Pulmonary artery endothelial cell (primary cell): ENCODE measurements around the gene BRD3. TPM values are rescaled to one million over a fixed set of nuclear protein-coding genes. Genes with fewer than 3 reads are reported as not detected.

Experiments used
- DNase-seq: peaks from one replicate; pipeline ENCODE4 v3.0.0-alpha.2; 2011; ENCODE audit warnings: low read depth, low spot score
- total RNA-seq: library from RNA; depleted of rRNA; stranded (reverse); fragments of >200 nt; gene quantifications from 2 replicates; pipeline ENCODE4 v1.2.3, GENCODE V29; 2014

BRD3 gene
- total RNA-seq, 1 donor from 2014 or later = 10.0 TPM

- DNase-seq = no peak
Observed at GRCh38 chr9:134066913-134067851, 644 bp downstream of the BRD3 start.

DNA sequence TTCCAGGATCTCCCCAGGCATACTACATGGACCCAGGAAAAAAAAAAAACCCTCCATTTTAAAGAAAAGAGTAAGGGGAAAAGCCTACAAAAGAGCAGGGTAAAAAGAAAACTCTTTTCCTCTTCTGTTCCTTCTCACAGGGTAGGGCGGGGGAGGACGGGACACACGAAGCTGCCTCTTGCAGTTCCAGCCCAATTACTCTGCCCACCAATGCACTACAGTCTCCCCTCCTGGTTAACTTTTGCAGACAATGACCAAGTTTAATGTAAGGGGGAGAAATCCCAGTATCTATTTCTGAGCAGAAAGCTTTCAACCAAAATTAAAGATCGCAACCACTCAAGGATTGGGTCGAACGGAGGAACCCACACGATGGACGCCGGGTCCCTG lies 1.3 kb downstream of the BRD3 start:
- no peak for DNase-seq

DNA sequence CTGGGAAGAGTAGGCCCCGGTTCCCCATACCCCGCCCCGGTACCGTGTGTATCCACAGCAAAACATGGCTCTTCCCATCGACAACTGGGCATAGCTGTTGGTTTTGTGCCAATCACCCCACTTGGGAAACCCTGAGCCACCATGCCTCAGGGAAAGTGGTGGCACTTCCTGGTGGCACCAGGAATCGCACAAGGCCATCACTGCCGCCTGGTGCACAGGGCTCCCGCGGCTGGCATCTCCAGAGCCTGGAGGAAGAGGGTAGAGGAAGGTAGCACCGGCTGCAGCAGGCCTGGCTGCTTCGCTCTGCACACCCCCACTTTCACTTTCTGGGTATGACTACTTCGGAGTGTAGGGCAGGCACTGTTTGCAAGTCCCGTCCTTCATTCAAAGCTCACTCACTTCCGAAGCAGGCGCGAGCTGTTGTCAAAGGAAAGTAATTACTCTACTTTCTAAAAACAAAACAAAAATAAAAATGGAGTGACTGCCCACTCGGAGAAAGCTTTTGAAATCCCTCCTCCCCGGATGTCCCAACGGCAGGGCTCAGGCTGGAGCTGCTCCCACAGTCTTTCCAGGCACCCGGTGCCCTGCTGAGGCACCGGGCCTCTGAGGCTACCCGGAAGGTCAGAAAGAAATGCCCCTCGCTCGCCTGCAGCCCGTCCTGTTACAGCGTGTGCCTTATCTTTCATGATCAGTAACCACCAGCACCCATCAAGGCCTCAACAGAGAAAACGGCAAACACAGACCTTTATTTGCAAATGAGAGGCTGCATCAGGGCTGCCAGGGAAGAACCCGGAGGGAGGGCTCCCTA lies 2.0 kb downstream of the BRD3 start:
- DNase-seq = no peak

- no peak for DNase-seq
Observed at GRCh38 chr9:134064711-134065110, 3.1 kb downstream of the BRD3 start.

- no peak for DNase-seq
Observed at GRCh38 chr9:134063571-134064450, 4.0 kb downstream of the BRD3 start.

GRCh38 chr9:134063088-134063570 lies 4.7 kb downstream of the BRD3 start:
- no peak for DNase-seq

GRCh38 chr9:134062461-134063087 lies 5.3 kb downstream of the BRD3 start:
- no peak for DNase-seq

DNA sequence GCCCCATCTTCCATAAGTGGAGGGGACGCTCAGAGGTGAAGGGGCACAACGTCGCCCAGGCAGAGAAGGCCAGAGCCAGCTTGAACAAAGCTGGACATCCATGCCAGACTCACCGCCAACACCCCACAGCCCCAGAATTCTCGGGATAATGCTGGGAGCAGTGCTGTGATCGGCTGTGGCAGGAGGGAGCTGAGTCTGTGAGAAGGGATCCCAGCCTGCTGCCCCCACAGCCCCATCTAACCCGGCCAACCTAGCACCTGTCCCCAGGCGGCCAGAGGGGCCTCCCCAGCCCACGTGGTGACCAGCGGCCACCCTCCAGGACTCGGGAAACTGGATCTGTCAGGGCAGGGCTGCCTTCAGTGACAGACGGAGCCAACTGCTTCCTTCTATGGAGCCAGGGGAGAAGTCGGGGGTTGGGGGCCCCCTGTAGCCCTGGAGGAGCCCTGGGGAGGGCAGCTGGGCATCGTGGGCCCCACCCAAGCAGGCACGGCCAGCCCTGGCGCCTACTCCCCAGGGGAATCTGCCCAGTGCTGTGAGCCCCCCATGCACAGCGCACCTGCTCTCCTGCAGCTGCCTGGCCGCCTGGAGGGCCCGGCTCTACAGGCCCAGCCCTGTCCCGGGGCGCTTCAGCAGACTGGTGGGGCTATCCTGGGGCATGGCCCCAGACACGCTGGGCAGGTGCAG lies 6.0 kb downstream of the BRD3 start:
- no peak for DNase-seq

DNA sequence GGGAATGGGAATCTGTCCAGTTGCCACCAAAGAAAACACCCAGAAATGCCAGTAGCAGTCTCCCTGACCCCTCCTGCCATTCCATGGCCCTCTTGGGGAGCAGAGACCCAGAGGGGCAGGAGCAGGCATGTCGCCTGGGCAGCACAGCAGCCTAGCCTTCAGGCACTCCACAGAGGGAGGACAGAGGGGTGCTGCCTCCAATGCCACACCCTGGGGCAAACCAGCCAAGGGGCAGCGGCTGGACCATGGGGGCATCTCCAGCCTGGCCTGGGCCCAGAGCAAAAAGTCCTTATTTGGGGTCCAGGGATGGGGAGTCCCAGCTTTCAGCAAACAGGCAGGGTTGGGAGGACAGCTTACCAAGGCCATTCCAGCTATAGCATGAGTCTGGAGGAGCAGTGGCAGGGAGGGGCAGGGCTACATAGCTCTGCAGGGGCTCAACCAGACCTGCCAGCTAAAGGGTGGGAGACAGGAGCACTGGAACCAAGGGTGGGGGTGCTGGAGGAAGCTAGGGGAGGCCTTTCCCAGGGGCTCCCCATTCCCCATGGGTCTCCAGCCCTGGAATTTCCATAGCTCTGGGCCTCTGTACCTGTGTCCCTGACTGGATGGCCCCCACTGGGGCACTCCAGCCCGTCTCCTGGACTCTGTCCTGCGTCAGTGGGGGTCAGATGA lies 6.7 kb downstream of the BRD3 start:
- no peak for DNase-seq

GRCh38 chr9:134060546-134060945 lies 7.3 kb downstream of the BRD3 start:
- DNase-seq = no peak

DNA sequence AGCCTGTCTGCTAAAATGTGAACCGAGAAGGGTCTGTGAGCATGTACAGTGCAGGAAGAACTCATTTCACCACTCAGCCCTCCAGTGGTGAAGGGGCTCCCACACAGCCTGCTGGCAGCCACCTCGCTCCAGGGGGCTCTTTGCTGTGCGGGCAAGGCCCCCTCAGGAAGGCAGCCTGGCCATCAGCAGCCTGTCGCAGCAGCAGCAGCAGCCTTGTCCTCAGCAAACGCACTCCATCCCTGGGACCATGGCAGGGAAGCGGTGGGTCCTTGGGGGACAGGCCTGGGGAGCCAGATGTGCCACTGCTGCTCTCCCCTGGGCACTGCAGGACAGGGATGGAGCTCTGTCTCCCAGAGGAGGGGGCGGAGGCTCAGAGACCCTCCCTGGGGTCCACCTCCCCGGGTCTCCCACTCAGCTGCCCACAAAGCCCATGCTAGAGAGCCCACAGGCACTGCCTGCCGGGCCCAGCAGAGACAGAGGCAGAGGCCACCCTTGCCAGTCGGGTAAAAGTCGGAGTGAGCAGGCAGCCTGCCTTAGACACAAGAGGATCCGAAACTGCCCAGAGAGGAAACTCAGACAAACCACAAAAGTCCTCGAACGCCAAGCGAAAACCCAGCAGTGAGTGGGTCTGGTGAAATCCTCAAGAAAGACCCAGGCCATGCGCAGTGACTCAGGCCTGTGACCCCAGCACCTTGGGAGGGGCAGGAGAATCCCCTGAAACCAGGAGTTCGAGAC lies 8.0 kb downstream of the BRD3 start:
- DNase-seq = no peak

DNA sequence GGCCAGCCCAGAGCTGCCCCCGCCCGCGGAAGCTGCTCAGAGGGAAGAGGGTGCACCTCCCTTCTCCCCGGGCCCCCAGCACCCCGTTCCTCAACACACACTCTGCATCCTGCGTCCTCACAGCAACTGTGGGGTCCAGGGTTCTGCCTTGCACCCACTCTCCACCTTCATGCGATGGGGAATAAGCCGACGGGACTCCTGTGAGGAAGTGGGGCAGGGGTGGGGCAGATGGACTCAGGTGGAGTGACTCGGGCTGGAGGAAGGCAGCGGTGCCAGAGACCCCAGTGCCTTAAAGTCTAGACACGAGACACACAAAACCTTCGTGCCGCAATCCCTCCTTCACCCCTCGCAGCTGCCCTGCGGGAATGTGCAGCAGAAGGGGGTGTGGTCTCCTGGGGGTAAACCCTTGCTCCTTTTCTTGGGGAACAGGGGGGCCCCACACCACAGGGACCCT lies 8.6 kb downstream of the BRD3 start:
- no peak for DNase-seq

- no peak for DNase-seq
Observed at GRCh38 chr9:134058716-134059115, 9.1 kb downstream of the BRD3 start.

- DNase-seq = no peak
Observed at GRCh38 chr9:134057751-134058701, 9.8 kb downstream of the BRD3 start.

- DNase-seq = no peak
Observed at GRCh38 chr9:134057307-134057657, 10.5 kb downstream of the BRD3 start.

GRCh38 chr9:134056483-134057306 lies 11.1 kb downstream of the BRD3 start:
- no peak for DNase-seq

DNA sequence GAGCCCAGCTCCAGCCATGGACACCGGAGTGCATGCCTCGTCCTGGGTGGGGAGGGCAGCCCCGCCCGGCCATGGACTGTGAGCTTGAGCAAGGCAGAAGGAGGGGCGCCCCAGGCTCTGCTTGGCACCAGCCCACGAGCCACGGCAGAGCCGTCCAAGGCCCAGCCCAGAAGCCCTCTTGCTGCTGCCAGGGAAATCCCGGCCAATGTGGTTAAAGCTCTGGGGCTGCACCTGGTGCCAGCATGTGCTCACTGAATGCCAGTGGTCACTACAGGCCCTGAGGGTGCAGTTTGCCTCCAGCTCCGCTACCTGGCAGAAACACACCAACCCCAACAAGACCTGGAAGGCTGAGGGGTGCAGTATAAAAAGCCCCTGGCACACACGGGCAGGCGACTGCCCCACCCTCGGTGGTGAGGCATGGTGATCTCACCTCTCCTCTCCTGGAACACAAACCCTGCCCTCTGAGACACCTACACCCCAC lies 11.8 kb downstream of the BRD3 start:
- DNase-seq = no peak
